Measurements from ENCODE around the gene SLC44A3. TPM values are rescaled to one million over a fixed set of nuclear protein-coding genes. Genes with fewer than 3 reads are reported as not detected.
"Not testable (repeated sequence)": the region's sequence is repeated elsewhere in the genome, so short reads cannot be mapped to it uniquely, and the experiment has no call there.

SLC44A3 gene
- total and polyA plus RNA-seq, 12 donors = 4.2 to 26.2 (median 9.5) TPM

- intact Hi-C loops (cut with DNase I) = no loop called here
- H3K4me1 ChIP-seq (replicated peaks in 1 of 2) = no peaks in the 10 kb centered on the region
- H3K36me3 ChIP-seq (replicated peaks in 1 of 2) = no peaks in the 10 kb centered on the region
- TF ChIP-seq CTCF (IDR thresholded peaks at IDR 0.05) = no peak
- no peak for TF ChIP-seq POLR2A (IDR thresholded peaks at IDR 0.05)
- WGBS, 4 donors = 81 to 87% (median 82%) methylated on average over 6 of the region's 6 CpGs
- H3K27ac ChIP-seq = no peak overlapping the region
- no peaks in the 10 kb centered on the region for H3K27me3 ChIP-seq
- DNase-seq = no peak
- no peaks in the 10 kb centered on the region for H3K9me3 ChIP-seq (replicated peaks in 1 of 3)
- no peak overlapping the region for H3K4me3 ChIP-seq
Measured at GRCh38 chr1:94831641-94832040, 11.5 kb downstream of the SLC44A3 start.

GRCh38 chr1:94832446-94832845 lies 12.3 kb downstream of the SLC44A3 start:
- Histone ChIP-seq H3K9me3 (replicated peaks in 1 of 3) (no peaks in the 10 kb centered on the region), H3K4me1 (replicated peaks in 1 of 2) (no peaks in the 10 kb centered on the region), H3K27ac (no peak overlapping the region), H3K36me3 (replicated peaks in 1 of 2) (no peaks in the 10 kb centered on the region), H3K4me3 (no peak overlapping the region), H3K27me3 (no peaks in the 10 kb centered on the region)
- intact Hi-C loops (cut with DNase I) = no loop called here
- DNase-seq = peak in 1 of 7 donors; percentile 16
- WGBS, 4 donors = 88 to 100% (median 89%) methylated on average over 1 of the region's 1 CpG; no CpG with 5 or more reads in 1 of the 4 donors
- TF ChIP-seq CTCF (IDR thresholded peaks at IDR 0.05) (no peak), POLR2A (IDR thresholded peaks at IDR 0.05) (no peak)

- no peaks in the 10 kb centered on the region for H3K4me1 ChIP-seq (replicated peaks in 1 of 2)
Measured at GRCh38 chr1:94832931-94833585, 12.9 kb downstream of the SLC44A3 start.

GRCh38 chr1:94836891-94837290 lies 16.7 kb downstream of the SLC44A3 start:
- 91 to 97% (median 93%) methylated on average over 2 of the region's 2 CpGs for WGBS, 4 donors
- H3K36me3 ChIP-seq (replicated peaks in 1 of 2) = no peaks in the 10 kb centered on the region
- H3K27ac ChIP-seq = no peak overlapping the region
- no peak for DNase-seq
- TF ChIP-seq POLR2A (IDR thresholded peaks at IDR 0.05) (no peak), CTCF (IDR thresholded peaks at IDR 0.05) (no peak)
- intact Hi-C loops (cut with DNase I) = no loop called here
- H3K27me3 ChIP-seq = no peaks in the 10 kb centered on the region
- H3K4me3 ChIP-seq = no peak overlapping the region
- H3K4me1 ChIP-seq (replicated peaks in 1 of 2) = no peaks in the 10 kb centered on the region
- H3K9me3 ChIP-seq (replicated peaks in 1 of 3) = no peaks in the 10 kb centered on the region

More at GRCh38 chr1:94832931-94833585, 12.9 kb downstream of the SLC44A3 start:
- Histone ChIP-seq H3K9me3 (replicated peaks in 1 of 3) (no peaks in the 10 kb centered on the region), H3K27ac (no peak overlapping the region), H3K36me3 (replicated peaks in 1 of 2) (no peaks in the 10 kb centered on the region), H3K4me3 (no peak overlapping the region), H3K27me3 (no peaks in the 10 kb centered on the region)
- intact Hi-C loops (cut with DNase I) = no loop called here
- no peak for DNase-seq
- no peak for TF ChIP-seq POLR2A (IDR thresholded peaks at IDR 0.05)
- TF ChIP-seq CTCF (IDR thresholded peaks at IDR 0.05) = no peak
- WGBS, 4 donors = 85 to 95% (median 90%) methylated on average over 4 to 6 of the region's 6 CpGs

GRCh38 chr1:94840381-94840780 lies 20.2 kb downstream of the SLC44A3 start:
- H3K4me3 ChIP-seq; intact Hi-C loops (cut with DNase I); H3K27ac ChIP-seq; DNase-seq; H3K9me3 ChIP-seq (replicated peaks in 1 of 3); H3K4me1 ChIP-seq (replicated peaks in 1 of 2); H3K27me3 ChIP-seq; H3K36me3 ChIP-seq (replicated peaks in 1 of 2): not testable (repeated sequence)
- WGBS, 4 donors = 90 to 98% (median 96%) methylated on average over 5 to 9 of the region's 9 CpGs

All from adrenal gland (tissue), 12 donors.